ENCODE measurements around the gene PKIG. TPM values are rescaled to one million over a fixed set of nuclear protein-coding genes. Genes with fewer than 3 reads are reported as not detected.

PKIG gene
- total and polyA plus RNA-seq, 7 donors, result 43.9 to 511 (median 348) TPM

DNA sequence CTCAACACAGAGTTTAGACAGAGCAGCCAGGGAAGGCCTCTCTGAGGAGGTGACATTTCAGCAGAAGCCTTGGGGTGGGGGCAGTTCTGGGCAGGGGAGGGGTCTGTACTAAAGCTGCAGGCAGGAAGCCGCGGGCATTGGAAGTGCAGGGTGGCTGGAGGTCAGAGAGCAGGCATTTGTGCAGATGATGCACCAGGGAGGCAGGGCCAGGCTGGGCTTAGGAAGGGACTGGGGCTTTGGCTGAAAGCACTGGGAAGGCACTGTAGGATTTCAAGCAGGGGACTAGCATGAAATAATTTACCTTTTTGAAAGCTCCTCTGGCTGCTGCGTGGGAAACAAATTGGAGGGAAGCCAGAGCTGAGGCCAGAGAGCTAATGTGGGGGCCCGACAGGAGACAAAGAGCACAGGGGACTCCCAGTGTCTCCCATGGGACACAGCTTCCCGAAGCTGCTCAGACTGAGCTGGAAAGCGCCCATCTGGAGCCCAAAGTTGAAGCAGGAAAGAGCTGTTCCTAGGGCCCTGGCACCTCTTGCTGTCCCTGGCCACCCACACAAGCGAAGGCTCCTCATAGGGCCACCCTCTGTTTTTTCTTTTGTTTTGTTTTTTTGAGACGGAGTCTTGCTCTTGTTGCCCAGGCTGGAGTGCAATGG, 49.8 kb downstream of the PKIG start:
- H3K4me3 ChIP-seq, result no peak overlapping the region
- H3K27me3 ChIP-seq, result no peaks in the 10 kb centered on the region
- DNase-seq, result no peak
- H3K36me3 ChIP-seq, result peaks cover 0 to 7% (median 0%) of the 10 kb centered on the region in 4 donors
- H3K9me3 ChIP-seq, result no peaks in the 10 kb centered on the region
- 77 to 87% methylated on average over 8 of the region's 8 CpGs for WGBS, 2 donors
- TF ChIP-seq POLR2AphosphoS5 (IDR thresholded peaks at IDR 0.05), result no peak
- TF ChIP-seq, protein P1, sequence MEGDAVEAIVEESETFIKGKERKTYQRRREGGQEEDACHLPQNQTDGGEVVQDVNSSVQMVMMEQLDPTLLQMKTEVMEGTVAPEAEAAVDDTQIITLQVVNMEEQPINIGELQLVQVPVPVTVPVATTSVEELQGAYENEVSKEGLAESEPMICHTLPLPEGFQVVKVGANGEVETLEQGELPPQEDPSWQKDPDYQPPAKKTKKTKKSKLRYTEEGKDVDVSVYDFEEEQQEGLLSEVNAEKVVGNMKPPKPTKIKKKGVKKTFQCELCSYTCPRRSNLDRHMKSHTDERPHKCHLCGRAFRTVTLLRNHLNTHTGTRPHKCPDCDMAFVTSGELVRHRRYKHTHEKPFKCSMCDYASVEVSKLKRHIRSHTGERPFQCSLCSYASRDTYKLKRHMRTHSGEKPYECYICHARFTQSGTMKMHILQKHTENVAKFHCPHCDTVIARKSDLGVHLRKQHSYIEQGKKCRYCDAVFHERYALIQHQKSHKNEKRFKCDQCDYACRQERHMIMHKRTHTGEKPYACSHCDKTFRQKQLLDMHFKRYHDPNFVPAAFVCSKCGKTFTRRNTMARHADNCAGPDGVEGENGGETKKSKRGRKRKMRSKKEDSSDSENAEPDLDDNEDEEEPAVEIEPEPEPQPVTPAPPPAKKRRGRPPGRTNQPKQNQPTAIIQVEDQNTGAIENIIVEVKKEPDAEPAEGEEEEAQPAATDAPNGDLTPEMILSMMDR (IDR thresholded peaks at IDR 0.05), result no peak
- no peak for TF ChIP-seq POLR2A (IDR thresholded peaks at IDR 0.05)
- no peak for TF ChIP-seq EP300 (IDR thresholded peaks at IDR 0.05)
- peaks cover 0 to 10% (median 8%) of the 10 kb centered on the region in 4 donors for H3K4me1 ChIP-seq
- intact Hi-C loops (cut with DNase I), result no loop called here
- no peak overlapping the region for H3K27ac ChIP-seq

DNA sequence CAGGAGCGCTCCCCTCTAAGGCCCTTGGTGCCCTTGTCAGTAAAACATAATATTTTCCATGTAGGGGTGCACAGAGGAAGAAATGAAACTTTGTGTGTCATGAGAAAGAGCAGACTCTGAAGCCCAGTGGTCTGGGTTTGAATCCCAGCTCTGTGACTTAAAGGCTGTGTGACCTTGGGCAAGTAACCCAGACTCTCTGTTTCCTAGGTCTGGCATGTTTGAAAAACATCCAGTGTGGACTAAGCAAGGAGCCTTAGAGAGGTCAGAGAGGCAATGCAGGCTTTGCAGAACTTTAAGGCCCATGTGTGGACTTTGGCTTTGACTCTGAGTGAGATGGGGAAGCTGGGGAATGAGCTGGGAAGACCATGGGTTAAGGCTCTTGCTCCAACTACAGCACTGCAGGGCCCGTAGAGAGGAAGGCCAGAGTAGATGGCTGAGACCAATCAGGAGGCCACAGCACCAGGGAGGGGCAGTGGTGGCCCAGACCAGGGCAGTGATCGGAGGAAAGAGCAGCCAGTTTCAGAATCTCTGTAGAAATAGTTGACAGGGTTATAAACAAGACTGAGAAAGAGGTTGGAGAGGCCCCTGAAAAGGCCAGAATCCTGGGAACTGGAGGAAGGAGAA, 50.9 kb downstream of the PKIG start:
- no peak for TF ChIP-seq POLR2AphosphoS5 (IDR thresholded peaks at IDR 0.05)
- no peak for TF ChIP-seq POLR2A (IDR thresholded peaks at IDR 0.05)
- no peak for TF ChIP-seq EP300 (IDR thresholded peaks at IDR 0.05)
- TF ChIP-seq, protein P1 (IDR thresholded peaks at IDR 0.05), result no peak
- Histone ChIP-seq H3K4me1 (peaks cover 0 to 10% (median 8%) of the 10 kb centered on the region in 4 donors), H3K4me3 (no peak overlapping the region), H3K27ac (peak overlapping the region in 3 of 4 donors; percentile 20 to 69 (median 39)), H3K9me3 (no peaks in the 10 kb centered on the region), H3K36me3 (peaks cover 0 to 7% (median 0%) of the 10 kb centered on the region in 4 donors), H3K27me3 (no peaks in the 10 kb centered on the region)
- 81 to 83% methylated on average over 3 of the region's 3 CpGs for WGBS, 2 donors
- no peak for DNase-seq
- intact Hi-C loops (cut with DNase I), result no loop called here

DNA sequence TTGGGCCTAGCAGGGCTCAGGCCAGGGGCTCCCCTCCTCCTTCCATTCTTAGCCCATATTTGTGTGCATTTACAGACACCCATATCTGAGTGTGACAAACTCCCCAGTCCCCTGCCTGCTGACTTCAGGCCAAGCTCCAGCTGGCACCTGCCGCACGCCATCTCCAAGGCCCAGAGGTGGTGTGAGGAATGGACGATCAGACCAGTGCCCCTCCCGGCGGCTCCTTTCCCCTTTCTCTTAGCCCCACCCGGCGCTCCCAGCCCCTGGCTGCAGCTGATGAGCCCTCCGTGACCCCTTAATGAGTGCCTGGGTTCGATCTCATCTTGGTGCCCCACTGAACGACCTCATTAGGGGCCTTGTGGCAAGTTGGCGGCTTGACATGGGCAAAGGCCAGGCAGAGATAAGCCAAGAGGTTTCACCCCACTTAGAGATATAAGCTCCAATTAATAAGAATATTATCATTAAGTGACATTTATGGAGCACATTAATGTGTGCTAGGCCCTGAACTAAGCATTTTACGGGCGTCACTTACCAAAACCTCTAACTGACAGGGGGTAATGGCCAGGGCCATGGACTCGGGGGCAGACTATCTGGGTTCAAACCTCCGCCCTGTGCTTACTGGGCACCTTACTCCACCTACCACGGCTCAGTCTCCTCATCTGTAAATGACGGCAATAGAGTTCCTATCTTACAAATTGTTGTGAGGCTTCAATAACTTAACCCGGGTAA, 51.7 kb downstream of the PKIG start:
- Histone ChIP-seq H3K4me3 (no peak overlapping the region), H3K27me3 (no peaks in the 10 kb centered on the region), H3K36me3 (peaks cover 0 to 7% (median 0%) of the 10 kb centered on the region in 4 donors), H3K27ac (peak overlapping the region in 3 of 4 donors; percentile 20 to 69 (median 39)), H3K4me1 (peaks cover 0 to 10% (median 8%) of the 10 kb centered on the region in 4 donors), H3K9me3 (no peaks in the 10 kb centered on the region)
- intact Hi-C loops (cut with DNase I), result no loop called here
- 86 to 89% methylated on average over 18 of the region's 18 CpGs for WGBS, 2 donors
- DNase-seq, result no peak
- TF ChIP-seq, protein P1 (IDR thresholded peaks at IDR 0.05), result no peak
- TF ChIP-seq POLR2A (IDR thresholded peaks at IDR 0.05), result no peak
- no peak for TF ChIP-seq EP300 (IDR thresholded peaks at IDR 0.05)
- no peak for TF ChIP-seq POLR2AphosphoS5 (IDR thresholded peaks at IDR 0.05)

DNA sequence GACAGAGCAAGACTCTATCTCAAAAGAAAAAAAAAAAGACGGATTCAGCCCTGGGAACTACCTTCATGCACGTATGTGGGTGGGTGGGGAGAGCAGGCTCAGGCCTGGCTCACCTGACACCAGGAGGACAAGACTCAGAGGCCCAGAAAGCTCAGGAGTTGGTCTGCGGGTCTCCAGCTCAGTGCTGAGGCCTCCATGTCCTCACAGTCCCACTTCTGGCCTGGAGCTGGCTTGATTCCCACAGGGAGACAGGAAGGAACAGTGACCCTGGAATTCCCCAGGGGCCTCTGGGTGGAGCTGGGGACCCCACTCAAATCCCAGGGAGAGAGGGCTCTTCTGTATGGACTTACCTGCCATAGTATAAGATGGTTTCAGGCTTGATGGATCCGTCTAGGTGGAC, 53.5 kb downstream of the PKIG start:
- peaks cover 0 to 10% (median 8%) of the 10 kb centered on the region in 4 donors for H3K4me1 ChIP-seq
- WGBS, 2 donors, result 90 to 92% methylated on average over 4 of the region's 4 CpGs

More for the DNA sequence above, 53.5 kb downstream of the PKIG start:
- TF ChIP-seq, protein P1 (IDR thresholded peaks at IDR 0.05), result no peak
- TF ChIP-seq POLR2AphosphoS5 (IDR thresholded peaks at IDR 0.05), result no peak
- TF ChIP-seq POLR2A (IDR thresholded peaks at IDR 0.05), result no peak
- no peak for TF ChIP-seq EP300 (IDR thresholded peaks at IDR 0.05)
- no peak for DNase-seq
- H3K27ac ChIP-seq, result no peak overlapping the region
- H3K27me3 ChIP-seq, result no peaks in the 10 kb centered on the region
- intact Hi-C loops (cut with DNase I), result no loop called here
- no peak overlapping the region for H3K4me3 ChIP-seq
- no peaks in the 10 kb centered on the region for H3K9me3 ChIP-seq
- peaks cover 0 to 7% (median 0%) of the 10 kb centered on the region in 4 donors for H3K36me3 ChIP-seq

Data from sigmoid colon (tissue), 7 donors.